Measurements from ENCODE around the gene FAM118A. TPM values are rescaled to one million over a fixed set of nuclear protein-coding genes. Genes with fewer than 3 reads are reported as not detected.

FAM118A gene
- total RNA-seq: 39.9 TPM

DNA sequence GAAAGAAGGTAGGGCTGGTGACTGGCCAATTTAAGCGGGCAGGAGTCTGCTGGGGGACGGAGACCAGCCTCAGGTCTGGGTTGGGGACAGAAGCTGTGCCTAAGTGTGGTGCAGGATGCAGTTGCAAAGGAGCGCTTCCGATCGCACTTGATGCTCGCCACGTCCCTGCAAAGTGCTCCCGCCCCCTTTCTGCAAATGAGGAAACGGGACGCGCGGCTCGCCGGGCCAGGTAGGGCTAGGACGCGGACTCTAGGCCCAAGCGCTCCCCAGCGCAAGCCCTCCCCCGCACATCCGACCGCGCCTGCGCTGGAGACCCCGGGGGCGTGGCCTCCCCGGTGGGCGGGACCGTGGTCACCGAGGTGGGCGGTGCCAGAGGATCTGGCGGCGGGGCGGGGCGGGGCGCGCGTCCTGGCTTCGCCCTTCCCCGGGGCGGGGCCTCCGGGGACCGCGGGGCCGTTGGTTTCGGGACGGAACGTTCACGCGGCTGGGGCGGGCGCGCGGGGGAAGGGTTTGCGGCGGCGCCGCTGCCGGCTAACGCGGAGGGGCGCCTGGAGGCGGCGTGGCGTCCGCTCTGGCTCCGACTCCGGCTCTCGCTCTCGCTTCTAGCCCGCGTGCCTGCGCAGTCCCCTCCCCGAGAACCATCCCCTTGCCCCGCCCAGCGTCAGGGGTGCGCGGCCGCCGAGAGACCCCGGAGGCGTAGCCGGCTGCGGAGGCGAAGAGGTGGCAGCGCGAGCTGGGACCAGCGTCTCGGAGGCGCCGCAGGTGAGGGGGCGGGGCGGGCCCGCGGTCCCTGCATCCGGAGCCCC is at the start of gene FAM118A:
TSS of gene FAM118A (plus strand) at position 513 of the 806 bp plus-strand sequence. CDS start 12,446 bp downstream, outside the sequence.

DNA sequence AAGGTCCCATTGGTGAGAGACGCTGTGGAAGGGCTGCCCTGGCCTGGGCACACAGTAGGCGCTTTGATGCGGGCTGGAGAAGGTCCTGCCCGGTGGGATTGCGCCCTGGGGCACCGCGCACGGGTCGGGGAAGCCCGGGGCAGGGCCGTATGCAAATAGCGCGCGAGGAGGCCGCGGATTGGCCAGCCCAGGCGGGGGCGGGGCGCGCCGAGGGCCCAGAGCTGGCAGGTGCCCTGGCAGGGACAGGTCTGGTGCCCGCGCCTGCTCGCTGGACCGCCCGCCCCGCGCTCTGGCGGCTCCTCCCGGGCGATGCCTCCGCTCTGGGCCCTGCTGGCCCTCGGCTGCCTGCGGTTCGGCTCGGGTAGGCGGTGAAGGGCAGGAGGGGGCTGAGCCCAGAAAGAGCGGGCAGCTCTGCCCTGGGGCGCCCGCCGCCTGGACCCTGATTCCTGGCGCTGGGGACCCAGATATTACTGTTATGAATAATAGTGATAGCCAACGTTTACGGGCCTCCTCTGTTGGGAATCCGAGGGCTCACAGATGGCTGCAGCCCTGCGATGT is 24.9 kb upstream of the FAM118A start, which contains the start of gene UPK3A:
TSS of gene UPK3A (plus strand) at position 245 of the 558 bp plus-strand sequence. CDS start at position 310, 65 bp downstream.

Other genes starting within 250 kb of the FAM118A start
- gene NUP50, start 146.0 kb upstream of the FAM118A start, total RNA-seq: 65.0 TPM
- 35.2 TPM for gene KIAA0930, start 69.0 kb upstream of the FAM118A start, total RNA-seq
- 0.49 TPM for gene UPK3A, start 25.0 kb upstream of the FAM118A start, total RNA-seq
- gene SMC1B, start 103.7 kb downstream of the FAM118A start, total RNA-seq: 0.11 TPM
- gene RIBC2, start 103.8 kb downstream of the FAM118A start, total RNA-seq: 4.8 TPM
- gene FBLN1, start 192.9 kb downstream of the FAM118A start, total RNA-seq: 206 TPM

All from camera-type eye (tissue), 1 donor.